ENCODE data around the gene TRIM8.

- TF ChIP-seq CTCF (IDR thresholded peaks at IDR 0.05) (no peak), EP300 (IDR thresholded peaks at IDR 0.05) (no peak)
Measured at GRCh38 chr10:102598243-102598642, 46.0 kb upstream of the TRIM8 start.

Measured in ovary (tissue), 3 donors.